Muscle layer of colon (tissue), 2 donors: ENCODE measurements around the gene CLEC16A.

Experiments used
- H3K27ac ChIP-seq: one replicate; pipeline ENCODE4 v1.7.0; 2013; ENCODE audit warnings: low read depth, mild to moderate bottlenecking, low read length, moderate library complexity
- H3K27me3 ChIP-seq, 2 donors: one replicate each; pipeline ENCODE4 v1.7.0; 2013; ENCODE audit warnings: low read length in 2 of 2, mild to moderate bottlenecking in 2 of 2; ENCODE audit not compliant: insufficient read depth in 2 of 2, control insufficient read depth in 1 of 2
- H3K36me3 ChIP-seq: one replicate; pipeline ENCODE4 v1.7.0; 2013; ENCODE audit warnings: mild to moderate bottlenecking, low read length; ENCODE audit not compliant: insufficient read depth
- H3K4me1 ChIP-seq: one replicate; pipeline ENCODE4 v1.7.0; 2013; ENCODE audit warnings: mild to moderate bottlenecking, low read length; ENCODE audit not compliant: insufficient read depth
- H3K4me3 ChIP-seq, 2 donors: one replicate each; pipeline ENCODE4 v1.7.0; 2013; ENCODE audit warnings: low read length in 2 of 2, low read depth in 1 of 2, mild to moderate bottlenecking in 1 of 2, moderate library complexity in 1 of 2
- H3K9ac ChIP-seq: one replicate; pipeline ENCODE4 v1.7.0; 2013; ENCODE audit warnings: low read length
- H3K9me3 ChIP-seq: one replicate; pipeline ENCODE4 v1.7.0; 2013; ENCODE audit warnings: mild to moderate bottlenecking, low read length
- donor health status: abdominal sarcoma.
- donor health status: Adenocarcinoma of cecum.

The CLEC16A gene

GRCh38 chr16:11003141-11003540, 58.8 kb downstream of the CLEC16A start:
- H3K27ac ChIP-seq = no peak overlapping the region
- peaks cover 15% of the 10 kb centered on the region for H3K4me1 ChIP-seq
- H3K27me3 ChIP-seq = no peaks in the 10 kb centered on the region
- H3K4me3 ChIP-seq = no peak overlapping the region
- H3K9me3 ChIP-seq = no peaks in the 10 kb centered on the region
- no peak overlapping the region for H3K9ac ChIP-seq
- H3K36me3 ChIP-seq = no peaks in the 10 kb centered on the region

GRCh38 chr16:11004351-11004750, 60.0 kb downstream of the CLEC16A start:
- peaks cover 15% of the 10 kb centered on the region for H3K4me1 ChIP-seq
- H3K36me3 ChIP-seq = peaks cover 4% of the 10 kb centered on the region
- no peak overlapping the region for H3K27ac ChIP-seq
- no peak overlapping the region for H3K9ac ChIP-seq
- H3K9me3 ChIP-seq = no peaks in the 10 kb centered on the region
- no peak overlapping the region for H3K4me3 ChIP-seq
- H3K27me3 ChIP-seq = no peaks in the 10 kb centered on the region

- Histone ChIP-seq H3K4me3 (no peak overlapping the region), H3K9me3 (no peaks in the 10 kb centered on the region), H3K36me3 (peaks cover 4% of the 10 kb centered on the region), H3K27ac (no peak overlapping the region), H3K4me1 (peaks cover 15% of the 10 kb centered on the region), H3K9ac (no peak overlapping the region), H3K27me3 (no peaks in the 10 kb centered on the region)
Measured at GRCh38 chr16:11004973-11005610, 60.7 kb downstream of the CLEC16A start.

DNA sequence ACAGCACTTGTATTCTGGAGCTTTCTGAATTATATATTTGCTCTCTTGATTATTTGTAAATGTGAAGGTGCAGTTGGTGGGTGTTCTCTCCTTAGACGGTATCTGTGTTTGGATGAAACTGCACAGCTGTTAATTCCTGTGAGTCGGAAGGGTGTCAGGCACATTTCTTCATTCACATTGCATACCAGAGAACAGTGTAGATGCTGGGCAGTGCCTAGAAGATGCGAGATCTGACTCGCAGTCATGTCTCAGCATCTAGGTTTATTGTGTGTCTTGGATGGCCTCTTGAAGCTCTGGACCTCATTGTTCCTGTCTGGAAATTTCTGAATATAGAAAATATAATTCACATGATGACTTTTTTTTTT, 61.2 kb downstream of the CLEC16A start:
- H3K4me3 ChIP-seq = no peak overlapping the region
- no peaks in the 10 kb centered on the region for H3K9me3 ChIP-seq
- H3K27ac ChIP-seq = no peak overlapping the region
- no peak overlapping the region for H3K9ac ChIP-seq
- H3K36me3 ChIP-seq = peaks cover 4% of the 10 kb centered on the region
- H3K4me1 ChIP-seq = peaks cover 15% of the 10 kb centered on the region
- no peaks in the 10 kb centered on the region for H3K27me3 ChIP-seq

- Histone ChIP-seq H3K4me3 (no peak overlapping the region), H3K27me3 (no peaks in the 10 kb centered on the region), H3K9ac (no peak overlapping the region), H3K9me3 (no peaks in the 10 kb centered on the region), H3K27ac (no peak overlapping the region), H3K4me1 (peaks cover 15% of the 10 kb centered on the region), H3K36me3 (peaks cover 4% of the 10 kb centered on the region)
Measured at GRCh38 chr16:11006656-11007055, 62.3 kb downstream of the CLEC16A start.

GRCh38 chr16:11007714-11008280, 63.4 kb downstream of the CLEC16A start:
- H3K36me3 ChIP-seq = peaks cover 4% of the 10 kb centered on the region
- H3K4me3 ChIP-seq = no peak overlapping the region
- H3K27me3 ChIP-seq = no peaks in the 10 kb centered on the region
- no peaks in the 10 kb centered on the region for H3K9me3 ChIP-seq
- H3K4me1 ChIP-seq = peaks cover 15% of the 10 kb centered on the region
- no peak overlapping the region for H3K27ac ChIP-seq
- no peak overlapping the region for H3K9ac ChIP-seq

DNA sequence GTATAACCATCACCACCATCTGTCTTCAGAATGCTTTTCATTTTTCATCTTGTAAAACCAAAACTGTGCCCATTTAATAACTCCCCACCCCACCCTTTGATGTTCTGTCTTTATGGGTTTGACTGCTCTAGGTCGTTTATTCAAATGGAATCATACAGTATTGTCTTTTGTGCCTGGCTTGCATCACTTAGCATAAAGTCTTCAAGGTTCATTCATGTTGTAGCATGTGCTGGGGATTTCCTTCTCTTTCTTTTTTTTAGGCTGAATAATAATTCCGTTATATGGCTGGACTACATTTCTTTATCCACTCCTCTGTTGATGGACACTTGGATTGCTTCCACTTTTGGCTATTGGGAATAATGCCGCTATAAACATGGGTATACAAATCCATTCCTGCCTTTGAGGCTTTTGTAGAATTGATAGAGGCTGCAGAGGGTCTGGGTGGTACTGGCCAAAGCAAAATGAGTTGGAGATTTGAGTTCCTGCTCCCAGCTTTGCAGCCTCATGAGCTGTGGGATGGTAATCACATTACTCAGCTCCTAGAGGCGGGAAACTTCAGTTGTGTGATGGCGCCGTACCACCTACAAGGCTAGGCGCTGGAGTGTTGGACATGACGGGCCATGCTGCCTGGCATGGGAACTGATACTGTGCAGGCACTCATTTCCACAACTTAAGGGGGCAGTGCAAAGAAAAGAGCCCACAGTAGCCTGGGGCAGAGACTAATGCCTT, 64.8 kb downstream of the CLEC16A start:
- no peak overlapping the region for H3K9ac ChIP-seq
- H3K27me3 ChIP-seq = no peaks in the 10 kb centered on the region
- peaks cover 13% of the 10 kb centered on the region for H3K4me1 ChIP-seq
- H3K36me3 ChIP-seq = peaks cover 4% of the 10 kb centered on the region
- H3K4me3 ChIP-seq = no peak overlapping the region
- no peaks in the 10 kb centered on the region for H3K9me3 ChIP-seq
- no peak overlapping the region for H3K27ac ChIP-seq

DNA sequence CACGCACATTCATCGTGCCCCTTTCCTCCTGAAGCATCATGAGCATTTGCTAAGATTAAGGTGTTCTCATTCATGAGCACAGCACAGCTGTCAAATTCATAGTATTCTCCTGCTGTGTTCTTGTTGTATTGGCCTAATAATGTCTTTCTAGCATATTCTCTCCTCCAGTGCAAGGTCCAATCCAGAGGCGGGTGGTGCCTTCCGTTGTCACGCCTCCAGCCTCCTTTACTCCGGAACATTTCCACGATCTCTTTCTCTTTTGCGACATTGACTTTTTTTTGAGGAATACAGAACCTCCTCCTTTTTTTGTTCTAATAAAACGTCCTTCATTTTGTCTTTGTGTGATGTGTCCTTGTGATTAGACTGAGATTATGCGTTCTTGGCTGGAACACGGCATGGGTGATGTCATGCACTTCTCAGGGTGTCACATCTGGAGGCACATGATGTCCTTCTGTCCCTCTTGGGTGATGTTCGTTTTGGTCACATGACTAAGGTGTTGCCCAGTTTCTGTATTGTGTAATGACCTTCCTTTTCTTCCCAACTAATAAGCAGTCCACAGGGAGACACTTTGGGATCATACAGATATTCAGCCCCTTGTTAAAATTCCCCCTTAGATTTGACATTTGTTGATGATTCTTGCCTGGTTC, 66.3 kb downstream of the CLEC16A start:
- Histone ChIP-seq H3K4me3 (no peak overlapping the region), H3K27ac (no peak overlapping the region), H3K36me3 (peaks cover 4% of the 10 kb centered on the region), H3K4me1 (no peaks in the 10 kb centered on the region), H3K9me3 (no peaks in the 10 kb centered on the region), H3K9ac (no peak overlapping the region), H3K27me3 (no peaks in the 10 kb centered on the region)

DNA sequence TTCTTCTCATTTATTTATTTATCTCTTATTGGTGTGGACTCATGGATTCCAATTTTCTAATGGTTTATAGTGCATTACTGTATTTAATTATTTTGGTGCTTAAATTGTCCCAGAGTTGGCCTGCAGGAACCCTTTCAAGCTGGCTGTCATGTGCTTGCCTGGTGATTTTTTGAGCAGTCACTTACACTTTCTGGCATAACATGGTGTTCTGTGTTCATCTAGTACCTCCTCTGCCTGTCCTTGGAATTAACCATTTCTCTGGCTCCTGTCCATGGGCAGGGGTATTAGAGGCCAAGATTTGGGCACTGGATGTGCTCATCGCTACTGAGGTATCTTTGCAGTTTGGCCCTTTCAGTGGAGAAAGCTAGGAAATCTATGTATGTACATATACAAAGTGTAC, 67.0 kb downstream of the CLEC16A start:
- no peak overlapping the region for H3K27ac ChIP-seq
- H3K9me3 ChIP-seq = no peaks in the 10 kb centered on the region
- H3K27me3 ChIP-seq = no peaks in the 10 kb centered on the region
- H3K4me3 ChIP-seq = no peak overlapping the region
- H3K36me3 ChIP-seq = peaks cover 4% of the 10 kb centered on the region
- H3K4me1 ChIP-seq = no peaks in the 10 kb centered on the region
- H3K9ac ChIP-seq = no peak overlapping the region

- Histone ChIP-seq H3K27me3 (no peaks in the 10 kb centered on the region), H3K4me3 (no peak overlapping the region), H3K36me3 (peaks cover 4% of the 10 kb centered on the region), H3K4me1 (no peaks in the 10 kb centered on the region), H3K27ac (no peak overlapping the region), H3K9ac (no peak overlapping the region), H3K9me3 (no peaks in the 10 kb centered on the region)
Measured at GRCh38 chr16:11012841-11013240, 68.5 kb downstream of the CLEC16A start.

DNA sequence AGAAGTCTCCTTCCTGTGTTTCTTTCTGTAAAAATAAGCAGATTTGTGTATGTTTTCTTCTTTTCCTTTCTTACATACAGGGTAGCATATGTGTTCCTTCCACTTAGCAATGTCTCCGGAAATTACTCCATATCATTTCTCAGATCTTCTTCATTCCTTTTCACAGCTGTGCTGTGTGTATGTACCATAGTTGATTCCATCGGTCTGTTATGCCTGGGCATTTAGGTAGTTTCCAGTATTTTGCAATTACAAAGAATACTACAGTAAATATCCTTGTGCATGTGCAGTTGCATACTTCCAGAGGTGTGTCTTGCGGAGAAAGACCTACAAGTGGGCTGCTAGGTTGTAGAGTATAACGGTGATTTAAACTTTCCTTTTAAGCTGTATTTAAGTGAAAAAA, 69.8 kb downstream of the CLEC16A start:
- Histone ChIP-seq H3K9me3 (no peaks in the 10 kb centered on the region), H3K4me3 (no peak overlapping the region), H3K36me3 (peaks cover 3% of the 10 kb centered on the region), H3K27me3 (no peaks in the 10 kb centered on the region), H3K27ac (no peak overlapping the region), H3K9ac (no peak overlapping the region), H3K4me1 (no peaks in the 10 kb centered on the region)
